Gastroesophageal sphincter (tissue), 4 donors: ENCODE measurements around the gene JMJD8. TPM values are rescaled to one million over a fixed set of nuclear protein-coding genes. Genes with fewer than 3 reads are reported as not detected.

ENCODE experiments used
- ATAC-seq: fragments of 150-250 bp; one replicate; pipeline ENCODE4 v1.9.1; 2016; ENCODE audit warnings: mild to moderate bottlenecking, moderate library complexity
- H3K27ac ChIP-seq, 4 donors: fragments of 200-600 bp; sonication (generic) in 3 of 4; 1 replicate in 3 of 4; 2 replicates in 1 of 4; pipeline ENCODE4 v1.5.1; 2016 to 2019
- H3K27me3 ChIP-seq: fragments of 200-600 bp; sonication (generic); one replicate; pipeline ENCODE4 v1.5.1; 2019
- H3K36me3 ChIP-seq, 2 donors: fragments of 200-600 bp; sonication (generic); one replicate each; pipeline ENCODE4 v1.5.1; 2019; ENCODE audit warnings: control low read depth in 1 of 2
- H3K4me1 ChIP-seq, 3 donors: fragments of 200-600 bp; sonication (generic); 1 replicate in 2 of 3; 2 replicates in 1 of 3; pipeline ENCODE4 v1.5.1; 2016 to 2019; ENCODE audit warnings: control low read depth in 2 of 3
- H3K4me3 ChIP-seq, 2 donors: fragments of 200-600 bp; sonication (generic); one replicate each; pipeline ENCODE4 v1.5.1; 2019; ENCODE audit warnings: mild to moderate bottlenecking in 1 of 2, moderate library complexity in 1 of 2
- H3K9me3 ChIP-seq, 3 donors: fragments of 200-600 bp; sonication (generic); one replicate each; pipeline ENCODE4 v1.5.1; 2017 to 2019; ENCODE audit warnings: control low read depth in 2 of 3
- CTCF ChIP-seq, 4 experiments: fragments of 200-600 bp in 2 of 4; fragments of 450-650 bp in 2 of 4; sonication (generic) in 1 of 4; IDR thresholded peaks; one replicate each; pipeline ENCODE4 v1.5.1; 2017 to 2019; ENCODE audit warnings: antibody characterized with exemption in 4 of 4, mild to moderate bottlenecking in 2 of 4, moderate library complexity in 2 of 4
- EP300 ChIP-seq: sonication (generic); formaldehyde crosslinking; IDR thresholded peaks from one replicate; pipeline ENCODE4 v1.6.1; 2017; ENCODE audit warnings: antibody characterized with exemption, mild to moderate bottlenecking
- POLR2A ChIP-seq, 2 donors: fragments of 450-650 bp; IDR thresholded peaks; one replicate each; pipeline ENCODE4 v1.6.1; 2017; ENCODE audit warnings: antibody characterized with exemption in 2 of 2, mild to moderate bottlenecking in 2 of 2, moderate library complexity in 1 of 2
- POLR2AphosphoS5 ChIP-seq: sonication (generic); formaldehyde crosslinking; IDR thresholded peaks from one replicate; pipeline ENCODE4 v1.6.1; 2017; ENCODE audit warnings: antibody characterized with exemption
- WGBS, 2 donors: methylation state at CpG; one replicate each; pipeline ENCODE4 v1.1.5; 2018; ENCODE audit warnings: low coverage in 1 of 2; 5-methylcytosine and 5-hydroxymethylcytosine counted together
- total RNA-seq, 4 donors: library from RNA; depleted of rRNA; stranded (reverse); fragments of >200 nt; gene quantifications; one replicate each; pipeline ENCODE4 v1.1.0, GENCODE V29; 2016

Gene JMJD8
- total RNA-seq, 4 donors from 2014 or later = 70.2 to 109 (median 90.5) TPM

- Histone ChIP-seq H3K4me1 (peaks cover 0 to 86% (median 32%) of the 10 kb centered on the region in 3 donors), H3K36me3 (peaks cover 0 to 7% of the 10 kb centered on the region in 2 donors), H3K4me3 (no peak overlapping the region), H3K27me3 (no peaks in the 10 kb centered on the region), H3K27ac (peak overlapping the region in 1 of 4 donors; percentile 41), H3K9me3 (no peaks in the 10 kb centered on the region)
- WGBS, 2 donors = 89% methylated on average over 6 to 9 of the region's 12 CpGs
- no peak for TF ChIP-seq POLR2AphosphoS5
- no peak for TF ChIP-seq CTCF (IDR thresholded peaks at IDR 0.05)
- TF ChIP-seq POLR2A (IDR thresholded peaks at IDR 0.05) = no peak
- TF ChIP-seq EP300 = no peak
- no peak for ATAC-seq
These were observed 39.6 kb downstream of the JMJD8 start for GRCh38 chr16:644556-644955.

GRCh38 chr16:643050-643368, 41.1 kb downstream of the JMJD8 start:
- 83 to 100% methylated on average over 2 to 3 of the region's 13 CpGs for WGBS, 2 donors
- Histone ChIP-seq H3K27ac (peak overlapping the region; percentile 86 to 95 (median 91)), H3K4me1 (peaks cover 0 to 83% (median 25%) of the 10 kb centered on the region in 3 donors), H3K4me3 (peak overlapping the region in 1 of 2 donors; percentile 95), H3K27me3 (no peaks in the 10 kb centered on the region), H3K36me3 (peaks cover 0 to 7% of the 10 kb centered on the region in 2 donors), H3K9me3 (no peaks in the 10 kb centered on the region)
- TF ChIP-seq POLR2A (IDR thresholded peaks at IDR 0.05) = no peak
- TF ChIP-seq EP300 = no peak
- no peak for TF ChIP-seq CTCF (IDR thresholded peaks at IDR 0.05)
- TF ChIP-seq POLR2AphosphoS5 = no peak
- ATAC-seq = no peak

GRCh38 chr16:642189-643049, 41.7 kb downstream of the JMJD8 start:
- peaks cover 0 to 83% (median 25%) of the 10 kb centered on the region in 3 donors for H3K4me1 ChIP-seq

GRCh38 chr16:641326-642188, 42.6 kb downstream of the JMJD8 start, which contains the start of gene MCRIP2:
TSS of gene MCRIP2 (plus strand) at chr16:641828. CDS start at chr16:641992, 164 bp downstream.
- Histone ChIP-seq H3K36me3 (peaks cover 0 to under 1% of the 10 kb centered on the region in 2 donors), H3K4me3 (peak within 1 kb of the TSS; percentile 67 to 95), H3K27me3 (no peaks in the 10 kb centered on the region), H3K4me1 (peaks cover 0 to 78% (median 27%) of the 10 kb centered on the region in 3 donors), H3K9me3 (no peaks in the 10 kb centered on the region), H3K27ac (peak within 1 kb of the TSS; percentile 86 to 95 (median 91))
- WGBS, 2 donors = no CpG with 5 or more reads among the region's 81 CpGs
- ATAC-seq = peak; percentile 74
- TF ChIP-seq EP300 = no peak
- TF ChIP-seq POLR2AphosphoS5 = peak; percentile 70
- TF ChIP-seq CTCF (IDR thresholded peaks at IDR 0.05) = peak in 1 of 4 experiments; percentile 12
- peak; percentile 66 to 71 for TF ChIP-seq POLR2A (IDR thresholded peaks at IDR 0.05)

More at GRCh38 chr16:642189-643049, 41.7 kb downstream of the JMJD8 start:
- H3K27me3 ChIP-seq = no peaks in the 10 kb centered on the region
- no peaks in the 10 kb centered on the region for H3K9me3 ChIP-seq
- H3K27ac ChIP-seq = peak overlapping the region; percentile 86 to 95 (median 91)
- peaks cover 0 to 7% of the 10 kb centered on the region in 2 donors for H3K36me3 ChIP-seq
- no CpG with 5 or more reads among the region's 72 CpGs for WGBS, 2 donors
- ATAC-seq = peak; percentile 58
- peak overlapping the region; percentile 67 to 95 for H3K4me3 ChIP-seq
- no peak for TF ChIP-seq CTCF (IDR thresholded peaks at IDR 0.05)
- TF ChIP-seq POLR2A (IDR thresholded peaks at IDR 0.05) = no peak
- no peak for TF ChIP-seq EP300
- no peak for TF ChIP-seq POLR2AphosphoS5
